H9 (cell line): ENCODE results near the gene CCNJL. TPM values are rescaled to one million over a fixed set of nuclear protein-coding genes. Genes with fewer than 3 reads are reported as not detected.

Experiments used
- DNase-seq: peaks from one replicate; pipeline ENCODE4 v3.0.0-alpha.2; 2017
- H2AFZ ChIP-seq: one replicate; pipeline ENCODE4 v1.6.1; 2013; ENCODE audit warnings: mild to moderate bottlenecking, low read length, control low read depth, moderate library complexity
- H2AK5ac ChIP-seq: 2 replicates; pipeline ENCODE4 v1.6.1; 2013; ENCODE audit warnings: low read length, control low read depth, mixed read lengths; ENCODE audit not compliant: insufficient read length
- H2BK120ac ChIP-seq: one replicate; pipeline ENCODE4 v1.6.1; 2013; ENCODE audit warnings: low read depth, mild to moderate bottlenecking, low read length, control low read depth, inconsistent platforms; ENCODE audit not compliant: poor library complexity, severe bottlenecking
- H2BK12ac ChIP-seq: 2 replicates; pipeline ENCODE4 v1.6.1; 2013; ENCODE audit warnings: low read length, control low read depth, mixed read lengths, low read depth; ENCODE audit not compliant: insufficient read length
- H2BK15ac ChIP-seq: 2 replicates; pipeline ENCODE4 v1.6.1; 2013; ENCODE audit warnings: low read depth, low read length, control low read depth
- H2BK20ac ChIP-seq: one replicate; pipeline ENCODE4 v1.6.1; 2013; ENCODE audit warnings: low read depth, mild to moderate bottlenecking, low read length, control low read depth, inconsistent platforms; ENCODE audit not compliant: poor library complexity, severe bottlenecking
- H2BK5ac ChIP-seq: 2 replicates; pipeline ENCODE4 v1.6.1; 2013; ENCODE audit warnings: low read length, control low read depth, mixed read lengths; ENCODE audit not compliant: insufficient read length
- H3K14ac ChIP-seq: 2 replicates; pipeline ENCODE4 v1.6.1; 2013; ENCODE audit warnings: low read length, control low read depth; ENCODE audit not compliant: insufficient read depth
- H3K18ac ChIP-seq: 2 replicates; pipeline ENCODE4 v1.6.1; 2013; ENCODE audit warnings: low read depth, mild to moderate bottlenecking, mixed read lengths, low read length, control low read depth; ENCODE audit not compliant: insufficient read length
- H3K23ac ChIP-seq: 2 replicates; pipeline ENCODE4 v1.6.1; 2013; ENCODE audit warnings: low read length, control low read depth, mixed read lengths, low read depth; ENCODE audit not compliant: insufficient read length
- H3K23me2 ChIP-seq: 2 replicates; pipeline ENCODE4 v1.6.1; 2013; ENCODE audit warnings: low read depth, mild to moderate bottlenecking, mixed read lengths, low read length, control low read depth; ENCODE audit not compliant: insufficient read length, poor library complexity, severe bottlenecking
- H3K27ac ChIP-seq: 2 replicates; pipeline ENCODE4 v1.5.1; 2013; ENCODE audit warnings: low read length, control low read depth, mixed read lengths, low read depth; ENCODE audit not compliant: insufficient read length
- H3K27me3 ChIP-seq: 2 replicates; pipeline ENCODE4 v1.6.1; 2013; ENCODE audit warnings: low read length, control low read depth, inconsistent platforms; ENCODE audit not compliant: insufficient read depth
- H3K4ac ChIP-seq: 2 replicates; pipeline ENCODE4 v1.6.1; 2013; ENCODE audit warnings: low read depth, mild to moderate bottlenecking, control low read depth, inconsistent platforms, low read length, moderate library complexity
- H3K4me1 ChIP-seq: 2 replicates; pipeline ENCODE4 v1.6.1; 2013; ENCODE audit warnings: low read length, control low read depth, inconsistent platforms; ENCODE audit not compliant: insufficient read depth
- H3K4me2 ChIP-seq: 2 replicates; pipeline ENCODE4 v1.6.1; 2013; ENCODE audit warnings: low read length, control low read depth, mixed read lengths; ENCODE audit not compliant: insufficient read length, insufficient read depth
- H3K56ac ChIP-seq: 2 replicates; pipeline ENCODE4 v1.6.1; 2013; ENCODE audit warnings: low read depth, mild to moderate bottlenecking, mixed read lengths, low read length, control low read depth; ENCODE audit not compliant: insufficient read length
- H3K79me1 ChIP-seq: 2 replicates; pipeline ENCODE4 v1.6.1; 2013; ENCODE audit warnings: low read depth, mild to moderate bottlenecking, moderate library complexity, low read length, control low read depth, inconsistent platforms; ENCODE audit not compliant: insufficient read depth, poor library complexity, severe bottlenecking
- H3K79me2 ChIP-seq: 2 replicates; pipeline ENCODE4 v1.6.1; 2013; ENCODE audit warnings: low read length, control low read depth, inconsistent platforms; ENCODE audit not compliant: insufficient read depth
- H3K9ac ChIP-seq: 2 replicates; pipeline ENCODE4 v1.6.1; 2013; ENCODE audit warnings: low read length, control low read depth, mixed read lengths; ENCODE audit not compliant: insufficient read length; ENCODE audit errors: extremely low read depth
- H3K9me3 ChIP-seq: one replicate; pipeline ENCODE4 v1.6.1; 2013; ENCODE audit warnings: low read depth, low read length, inconsistent platforms; ENCODE audit not compliant: control insufficient read depth
- H3T11ph ChIP-seq: one replicate; pipeline ENCODE4 v1.6.1; 2013; ENCODE audit warnings: mild to moderate bottlenecking, low read length, control low read depth, inconsistent platforms
- H4K20me1 ChIP-seq: one replicate; pipeline ENCODE4 v1.6.1; 2013; ENCODE audit not compliant: control insufficient read depth, insufficient read length, insufficient read depth
- H4K5ac ChIP-seq: 2 replicates; pipeline ENCODE4 v1.6.1; 2013; ENCODE audit warnings: low read depth, mild to moderate bottlenecking, mixed read lengths, low read length, control low read depth; ENCODE audit not compliant: insufficient read length
- H4K8ac ChIP-seq: replicated peaks from 2 replicates; pipeline ENCODE4 v1.6.1; 2013; ENCODE audit warnings: low read length, control low read depth, mixed read lengths, low read depth; ENCODE audit not compliant: insufficient read length
- H4K91ac ChIP-seq: 2 replicates; pipeline ENCODE4 v1.6.1; 2013; ENCODE audit warnings: low read depth, mild to moderate bottlenecking, moderate library complexity, mixed read lengths, low read length, control low read depth; ENCODE audit not compliant: insufficient read length
- H3K27ac Mint-ChIP-seq, 3 experiments: 2 replicates in 2 of 3; 3 replicates in 1 of 3; pipeline ENCODE4 v1.8.0; 2020 to 2021; ENCODE audit warnings: mixed read lengths in 3 of 3, mild to moderate bottlenecking in 1 of 3, moderate library complexity in 1 of 3
- H3K27me3 Mint-ChIP-seq: 2 replicates; pipeline ENCODE4 v1.8.0; 2021; ENCODE audit warnings: low read depth, mild to moderate bottlenecking, moderate library complexity, mixed read lengths
- H3K36me3 Mint-ChIP-seq, 3 experiments: 2 replicates in 2 of 3; 3 replicates in 1 of 3; pipeline ENCODE4 v1.8.0; 2020 to 2021; ENCODE audit warnings: low read depth in 3 of 3, mixed read lengths in 3 of 3; ENCODE audit not compliant: insufficient read depth in 1 of 3
- H3K4me1 Mint-ChIP-seq, 2 experiments: 2 replicates each; pipeline ENCODE4 v1.8.0; 2020; ENCODE audit warnings: mixed read lengths in 2 of 2
- H3K4me3 Mint-ChIP-seq, 2 experiments: 2 replicates in 1 of 2; 3 replicates in 1 of 2; pipeline ENCODE4 v1.8.0; 2020 to 2021; ENCODE audit warnings: mild to moderate bottlenecking in 2 of 2, mixed read lengths in 2 of 2, moderate library complexity in 1 of 2
- H3K9me3 Mint-ChIP-seq, 2 experiments: 2 replicates in 1 of 2; 3 replicates in 1 of 2; pipeline ENCODE4 v1.8.0; 2020; ENCODE audit warnings: mild to moderate bottlenecking in 2 of 2, mixed read lengths in 2 of 2, moderate library complexity in 1 of 2
- WGBS: extraction: QIAGEN DNeasy Blood & Tissue Kit; methylation state at CpG from one replicate; pipeline ENCODE4 v1.1.7; 2013; ENCODE audit warnings: missing lambda C conversion rate, low lambda C conversion rate, mixed read lengths; ENCODE audit not compliant: insufficient read length; ENCODE audit errors: extremely low coverage; 5-methylcytosine and 5-hydroxymethylcytosine counted together
- total RNA-seq: library from RNA; stranded (reverse); gene quantifications from 2 replicates; pipeline ENCODE4 v1.2.1, GENCODE V29; 2021
- TF ChIP-seq, protein P1 (sequence below): fragments of 200-600 bp; sonication (generic); conservative IDR thresholded peaks from 3 replicates; pipeline ENCODE4 v1.8.0; 2021; ENCODE audit warnings: antibody characterized with exemption, mild to moderate bottlenecking

Gene CCNJL
- total RNA-seq, 1 experiment from 2014 or later = 26.9 TPM

DNA sequence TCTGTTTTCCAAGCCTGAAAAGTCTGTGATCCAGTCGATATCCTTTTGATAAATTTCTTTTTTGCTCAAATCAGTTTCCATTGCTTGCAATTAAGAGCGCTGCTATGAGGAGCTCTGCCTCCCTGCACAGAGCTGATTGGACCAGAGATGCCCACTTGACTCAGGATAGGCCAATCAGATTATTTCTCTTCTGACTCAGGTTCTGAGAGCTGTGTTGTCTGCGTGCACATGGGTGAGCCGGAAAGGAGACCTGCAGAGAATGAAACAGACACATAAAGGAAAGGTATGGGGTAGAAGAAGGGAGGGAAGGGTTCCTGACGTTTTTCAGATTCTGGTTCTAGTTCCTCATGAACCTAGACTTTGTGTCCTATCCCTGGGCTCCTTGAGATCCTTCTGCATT lies 98.8 kb downstream of the CCNJL start:
- Histone ChIP-seq H3K23ac (no peak overlapping the region), H4K8ac (no peak overlapping the region), H2BK12ac (no peak overlapping the region), H3K4ac (no peak overlapping the region), H3K79me1 (no peaks in the 10 kb centered on the region), H3K9me3 (no peaks in the 10 kb centered on the region), H2AK5ac (no peak overlapping the region), H2BK5ac (no peak overlapping the region), H3K9ac (no peak overlapping the region), H4K91ac (no peak overlapping the region), H3K27ac (no peak overlapping the region), H3K79me2 (no peaks in the 10 kb centered on the region), H3K4me1 (no peaks in the 10 kb centered on the region), H4K5ac (no peak overlapping the region), H3K14ac (no peak overlapping the region), H3K18ac (no peak overlapping the region), H4K20me1 (no peaks in the 10 kb centered on the region), H3K27me3 (no peaks in the 10 kb centered on the region), H3T11ph (no peak overlapping the region), H3K23me2 (no peaks in the 10 kb centered on the region), H2BK15ac (no peak overlapping the region), H2AFZ (no peak overlapping the region), H2BK120ac (no peak overlapping the region), H3K56ac (no peak overlapping the region), H2BK20ac (no peak overlapping the region), H3K4me2 (no peak overlapping the region)
- TF ChIP-seq, protein P1, sequence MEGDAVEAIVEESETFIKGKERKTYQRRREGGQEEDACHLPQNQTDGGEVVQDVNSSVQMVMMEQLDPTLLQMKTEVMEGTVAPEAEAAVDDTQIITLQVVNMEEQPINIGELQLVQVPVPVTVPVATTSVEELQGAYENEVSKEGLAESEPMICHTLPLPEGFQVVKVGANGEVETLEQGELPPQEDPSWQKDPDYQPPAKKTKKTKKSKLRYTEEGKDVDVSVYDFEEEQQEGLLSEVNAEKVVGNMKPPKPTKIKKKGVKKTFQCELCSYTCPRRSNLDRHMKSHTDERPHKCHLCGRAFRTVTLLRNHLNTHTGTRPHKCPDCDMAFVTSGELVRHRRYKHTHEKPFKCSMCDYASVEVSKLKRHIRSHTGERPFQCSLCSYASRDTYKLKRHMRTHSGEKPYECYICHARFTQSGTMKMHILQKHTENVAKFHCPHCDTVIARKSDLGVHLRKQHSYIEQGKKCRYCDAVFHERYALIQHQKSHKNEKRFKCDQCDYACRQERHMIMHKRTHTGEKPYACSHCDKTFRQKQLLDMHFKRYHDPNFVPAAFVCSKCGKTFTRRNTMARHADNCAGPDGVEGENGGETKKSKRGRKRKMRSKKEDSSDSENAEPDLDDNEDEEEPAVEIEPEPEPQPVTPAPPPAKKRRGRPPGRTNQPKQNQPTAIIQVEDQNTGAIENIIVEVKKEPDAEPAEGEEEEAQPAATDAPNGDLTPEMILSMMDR = no peak
- no peak overlapping the region for H3K4me3 Mint-ChIP-seq
- no peaks in the 10 kb centered on the region for H3K9me3 Mint-ChIP-seq
- H3K27me3 Mint-ChIP-seq = peaks cover 3% of the 10 kb centered on the region; the same call in 1 of the 2 replicates
- no peaks in the 10 kb centered on the region for H3K36me3 Mint-ChIP-seq
- no CpG with 5 or more reads among the region's 5 CpGs for WGBS
- no peak for DNase-seq
- no peak overlapping the region for H3K27ac Mint-ChIP-seq
- H3K4me1 Mint-ChIP-seq = no peaks in the 10 kb centered on the region
